ENCODE measurements around the gene RBM27.

Gene RBM27

DNA sequence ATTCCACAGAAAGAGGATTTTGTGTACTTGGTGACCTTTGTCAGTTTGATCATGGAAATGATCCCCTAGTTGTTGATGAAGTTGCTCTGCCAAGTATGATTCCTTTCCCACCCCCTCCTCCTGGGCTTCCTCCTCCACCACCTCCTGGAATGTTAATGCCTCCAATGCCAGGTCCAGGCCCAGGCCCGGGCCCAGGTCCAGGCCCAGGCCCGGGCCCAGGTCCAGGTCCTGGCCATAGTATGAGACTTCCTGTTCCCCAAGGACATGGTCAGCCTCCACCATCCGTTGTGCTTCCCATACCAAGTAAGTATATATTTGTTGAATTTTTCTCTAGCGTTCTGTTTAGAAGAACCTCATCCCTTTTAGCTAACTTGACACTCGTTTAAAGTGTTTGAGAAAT is 30.0 kb downstream of the RBM27 start:
- Histone ChIP-seq H3K27me3 (ENCODE audit: insufficient read depth, low read length) (no peaks in the 10 kb centered on the region), H3K36me3 (ENCODE audit: insufficient read depth, low read length) (peaks cover 97% of the 10 kb centered on the region), H3K4me1 (ENCODE audit: insufficient read depth, low read length) (no peaks in the 10 kb centered on the region), H3K9ac (ENCODE audit: low read depth, low read length) (no peak overlapping the region), H3K4me3 (ENCODE audit: low read length) (no peak overlapping the region), H3K9me3 (ENCODE audit: insufficient read depth, low read depth, low read length) (no peaks in the 10 kb centered on the region), H3K27ac (ENCODE audit: low read depth, low read length) (no peak overlapping the region)
- WGBS = 87% methylated on average over 2 of the region's 5 CpGs

DNA sequence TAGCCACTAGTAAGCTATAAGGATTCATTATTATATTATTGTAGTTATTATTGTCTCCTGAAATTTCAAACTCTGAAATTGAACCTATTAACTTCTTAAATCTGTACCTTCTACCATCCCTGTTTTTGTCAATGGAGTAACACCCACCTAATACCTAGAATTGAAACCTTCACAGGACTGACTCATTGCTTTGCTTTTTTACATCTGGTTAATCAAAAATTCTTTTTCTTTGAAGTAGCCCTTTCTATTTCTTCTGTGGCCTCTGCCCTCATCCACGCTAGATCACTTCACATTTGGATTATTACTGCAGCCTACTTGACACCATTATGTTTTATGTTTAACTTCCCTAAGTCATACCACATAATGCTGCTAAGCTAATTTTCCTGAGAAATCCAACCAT is 35.6 kb downstream of the RBM27 start:
- Histone ChIP-seq H3K36me3 (ENCODE audit: insufficient read depth, low read length) (peaks cover 91% of the 10 kb centered on the region), H3K4me3 (ENCODE audit: low read length) (no peak overlapping the region), H3K27me3 (ENCODE audit: insufficient read depth, low read length) (no peaks in the 10 kb centered on the region), H3K9me3 (ENCODE audit: insufficient read depth, low read depth, low read length) (no peaks in the 10 kb centered on the region), H3K4me1 (ENCODE audit: insufficient read depth, low read length) (no peaks in the 10 kb centered on the region), H3K9ac (ENCODE audit: low read depth, low read length) (no peak overlapping the region), H3K27ac (ENCODE audit: low read depth, low read length) (no peak overlapping the region)
- WGBS = 99% methylated on average over 1 of the region's 1 CpG

DNA sequence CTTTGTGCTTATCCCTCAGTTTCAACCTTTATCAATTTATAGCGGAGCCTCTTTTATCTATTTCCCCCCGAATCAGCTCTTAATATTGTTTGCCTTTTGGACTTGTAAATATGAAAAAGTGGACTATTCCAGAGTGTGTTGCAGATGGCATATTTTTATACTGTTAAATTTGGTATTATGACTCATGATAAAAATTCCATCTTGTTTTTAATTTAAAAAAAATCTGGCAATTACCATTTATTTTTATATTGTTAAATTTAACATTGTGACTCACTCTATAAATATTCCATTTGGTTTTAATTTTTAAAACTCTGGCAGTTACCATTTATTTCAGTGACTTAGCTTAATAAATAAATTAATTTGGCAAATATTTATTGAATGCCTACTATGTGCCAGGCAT is 37.5 kb downstream of the RBM27 start:
- 92% methylated on average over 2 of the region's 2 CpGs for WGBS
- Histone ChIP-seq H3K36me3 (ENCODE audit: insufficient read depth, low read length) (peaks cover 90% of the 10 kb centered on the region), H3K4me3 (ENCODE audit: low read length) (no peak overlapping the region), H3K27me3 (ENCODE audit: insufficient read depth, low read length) (no peaks in the 10 kb centered on the region), H3K27ac (ENCODE audit: low read depth, low read length) (no peak overlapping the region), H3K9me3 (ENCODE audit: insufficient read depth, low read depth, low read length) (no peaks in the 10 kb centered on the region), H3K9ac (ENCODE audit: low read depth, low read length) (no peak overlapping the region), H3K4me1 (ENCODE audit: insufficient read depth, low read length) (no peaks in the 10 kb centered on the region)

DNA sequence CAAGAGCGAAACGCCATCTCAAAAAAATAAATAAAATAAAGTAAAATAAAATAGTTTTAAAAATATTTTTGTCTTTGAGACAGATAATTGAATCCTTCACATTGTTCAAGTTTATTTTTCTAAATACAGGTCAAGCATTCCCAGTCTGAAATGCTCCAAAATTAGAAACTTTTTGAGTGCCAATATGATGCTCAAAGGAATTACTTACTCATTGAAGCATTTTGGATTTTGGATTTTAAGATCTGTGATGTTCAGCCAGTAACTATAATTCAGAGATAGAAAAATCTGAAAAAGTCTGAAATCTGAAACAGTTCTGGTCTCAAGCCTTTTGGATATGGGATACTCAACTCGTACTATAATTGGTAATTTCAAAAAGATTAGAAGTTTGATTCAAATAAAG is 39.8 kb downstream of the RBM27 start:
- Histone ChIP-seq H3K36me3 (ENCODE audit: insufficient read depth, low read length) (peaks cover 85% of the 10 kb centered on the region), H3K4me1 (ENCODE audit: insufficient read depth, low read length) (no peaks in the 10 kb centered on the region), H3K4me3 (ENCODE audit: low read length) (no peak overlapping the region), H3K9me3 (ENCODE audit: insufficient read depth, low read depth, low read length) (no peaks in the 10 kb centered on the region), H3K27me3 (ENCODE audit: insufficient read depth, low read length) (no peaks in the 10 kb centered on the region), H3K27ac (ENCODE audit: low read depth, low read length) (no peak overlapping the region), H3K9ac (ENCODE audit: low read depth, low read length) (no peak overlapping the region)
- WGBS = 100% methylated on average over 1 of the region's 3 CpGs

DNA sequence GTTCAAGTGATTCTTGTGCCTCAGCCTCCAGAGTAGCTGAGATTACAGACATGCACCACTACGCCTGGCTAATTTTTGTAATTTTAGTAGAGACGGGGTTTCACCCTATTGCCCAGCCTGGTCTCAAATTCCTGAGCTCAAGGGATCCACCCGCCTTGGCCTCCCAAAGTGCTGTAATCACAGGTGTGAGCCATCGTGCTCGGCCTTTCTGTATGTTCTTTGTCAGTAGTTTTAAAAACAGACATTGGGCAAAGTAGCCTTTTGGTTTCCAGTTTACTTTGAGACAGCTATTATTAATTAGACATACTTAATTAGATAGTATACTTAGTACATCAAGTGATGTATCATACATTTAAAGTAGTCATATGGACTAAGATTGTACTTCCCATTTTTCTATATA is 45.2 kb downstream of the RBM27 start:
- H3K9ac ChIP-seq (ENCODE audit: low read depth, low read length) = no peak overlapping the region
- 97% methylated on average over 5 of the region's 5 CpGs for WGBS

DNA sequence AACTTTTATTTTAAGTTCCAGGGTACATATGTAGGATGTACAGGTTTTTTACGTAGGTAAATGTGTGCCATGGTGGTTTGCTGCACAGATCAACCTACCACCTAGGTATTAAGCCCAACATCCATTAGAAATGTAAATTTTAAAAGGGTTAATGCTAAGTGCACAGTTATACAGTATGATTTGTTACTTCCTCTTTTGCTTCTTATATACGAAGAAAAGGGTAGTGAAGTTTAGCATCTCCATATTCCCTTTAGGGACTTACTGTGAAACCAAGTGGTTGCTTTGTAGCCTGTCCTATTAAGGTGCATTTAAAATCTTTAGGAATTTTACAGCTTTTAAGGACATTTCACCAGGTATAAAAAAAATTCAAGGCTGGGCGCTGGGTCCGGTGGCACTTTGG is 46.4 kb downstream of the RBM27 start:
- H3K9me3 ChIP-seq (ENCODE audit: insufficient read depth, low read depth, low read length) = no peaks in the 10 kb centered on the region
- no peak overlapping the region for H3K9ac ChIP-seq (ENCODE audit: low read depth, low read length)
- WGBS = 94% methylated on average over 2 of the region's 4 CpGs
- H3K4me1 ChIP-seq (ENCODE audit: insufficient read depth, low read length) = no peaks in the 10 kb centered on the region
- no peak overlapping the region for H3K27ac ChIP-seq (ENCODE audit: low read depth, low read length)
- peaks cover 75% of the 10 kb centered on the region for H3K36me3 ChIP-seq (ENCODE audit: insufficient read depth, low read length)
- H3K27me3 ChIP-seq (ENCODE audit: insufficient read depth, low read length) = no peaks in the 10 kb centered on the region
- H3K4me3 ChIP-seq (ENCODE audit: low read length) = no peak overlapping the region

More for the DNA sequence above, 45.2 kb downstream of the RBM27 start:
- Histone ChIP-seq H3K4me1 (ENCODE audit: insufficient read depth, low read length) (no peaks in the 10 kb centered on the region), H3K4me3 (ENCODE audit: low read length) (no peak overlapping the region), H3K27me3 (ENCODE audit: insufficient read depth, low read length) (no peaks in the 10 kb centered on the region), H3K9me3 (ENCODE audit: insufficient read depth, low read depth, low read length) (no peaks in the 10 kb centered on the region), H3K36me3 (ENCODE audit: insufficient read depth, low read length) (peaks cover 75% of the 10 kb centered on the region), H3K27ac (ENCODE audit: low read depth, low read length) (no peak overlapping the region)
